ENCODE results near the gene ZNF74.

GRCh38 chr22:20407829-20408228 lies 13.9 kb downstream of the ZNF74 start:
- no peak for TF ChIP-seq RCOR1 (conservative IDR thresholded peaks at IDR 0.05; ENCODE audit: low read depth, low read length)
- no peak for TF ChIP-seq NFIC (IDR thresholded peaks at IDR 0.05; ENCODE audit: low read depth, low read length)
- TF ChIP-seq CUX1 (IDR thresholded peaks at IDR 0.05; ENCODE audit: insufficient replicate concordance, low read depth, low read length) = no peak
- TF ChIP-seq CTCF (IDR thresholded peaks at IDR 0.05 in 2 of 3, conservative IDR thresholded peaks at IDR 0.05 in 1 of 3; ENCODE audit: control insufficient read depth in 2 of 3, extremely low read depth in 1 of 3, insufficient read depth in 1 of 3, low read depth in 3 of 3, low read length in 3 of 3) = no peak
- TF ChIP-seq USF2 (IDR thresholded peaks at IDR 0.05; ENCODE audit: borderline replicate concordance, low read depth, low read length) = no peak
- no peak for TF ChIP-seq ATF3 (IDR thresholded peaks at IDR 0.05; ENCODE audit: borderline replicate concordance, extremely low read depth, low read depth, low read length)
- no peak for TF ChIP-seq RFX5 (IDR thresholded peaks at IDR 0.05; ENCODE audit: low read depth, low read length)
- TF ChIP-seq MAX (IDR thresholded peaks at IDR 0.05; ENCODE audit: low read depth, low read length) = no peak
- TF ChIP-seq NR2C2 (IDR thresholded peaks at IDR 0.05; ENCODE audit: borderline replicate concordance, control insufficient read depth, insufficient read length, low read depth) = no peak
- no peak for TF ChIP-seq EZH2 (IDR thresholded peaks at IDR 0.05; ENCODE audit: borderline replicate concordance, control insufficient read depth, low read depth, low read length)
- TF ChIP-seq HDAC6 (IDR thresholded peaks at IDR 0.05; ENCODE audit: unreplicated experiment) = no peak
